ENCODE measurements around the gene OR8G5. TPM values are rescaled to one million over a fixed set of nuclear protein-coding genes. Genes with fewer than 3 reads are reported as not detected.

Gene OR8G5
- total RNA-seq, 1 donor from 2014 or later, result not detected

DNA sequence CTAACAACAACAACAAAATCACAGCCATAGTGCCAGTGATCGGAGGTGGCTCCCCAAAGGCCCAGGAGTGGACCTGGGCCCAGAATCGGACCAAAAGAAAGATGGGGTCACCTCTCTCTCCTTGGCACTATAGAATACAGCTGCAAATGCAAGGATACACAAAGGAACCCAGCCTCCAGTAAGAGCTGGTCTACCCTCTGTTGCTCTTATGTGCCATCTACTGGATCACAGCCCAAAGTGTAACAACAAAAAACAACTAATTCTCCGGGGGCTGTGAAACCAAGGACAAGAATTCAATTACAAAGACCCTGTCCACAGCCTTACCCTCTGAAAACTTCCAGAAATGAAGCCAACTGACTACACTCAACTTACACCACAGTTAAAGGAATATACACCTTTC, 21.6 kb downstream of the OR8G5 start:
- intact Hi-C loops (cut with DNase I), result no loop called here
- no peak for DNase-seq (ENCODE audit: low spot score)
- no peak for ATAC-seq

DNA sequence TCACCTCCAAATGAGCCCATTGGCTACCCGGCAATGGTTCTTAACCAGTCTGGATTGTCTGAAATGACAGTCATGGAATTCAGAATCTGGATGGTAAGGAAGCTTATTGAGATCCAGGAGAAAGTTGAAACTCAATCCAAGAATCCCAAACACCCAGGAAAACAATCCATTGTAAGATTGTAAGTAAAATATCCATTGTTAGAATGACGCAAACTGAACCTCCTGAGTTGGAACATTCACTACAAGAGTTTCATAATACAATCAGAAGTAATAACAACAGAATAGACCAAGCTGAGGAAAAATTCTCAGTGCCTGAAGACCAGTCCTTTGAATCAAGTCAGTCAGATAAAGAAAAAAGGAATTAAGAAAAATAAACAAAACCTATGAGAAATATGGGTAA, 22.1 kb downstream of the OR8G5 start:
- no peak for ATAC-seq

DNA sequence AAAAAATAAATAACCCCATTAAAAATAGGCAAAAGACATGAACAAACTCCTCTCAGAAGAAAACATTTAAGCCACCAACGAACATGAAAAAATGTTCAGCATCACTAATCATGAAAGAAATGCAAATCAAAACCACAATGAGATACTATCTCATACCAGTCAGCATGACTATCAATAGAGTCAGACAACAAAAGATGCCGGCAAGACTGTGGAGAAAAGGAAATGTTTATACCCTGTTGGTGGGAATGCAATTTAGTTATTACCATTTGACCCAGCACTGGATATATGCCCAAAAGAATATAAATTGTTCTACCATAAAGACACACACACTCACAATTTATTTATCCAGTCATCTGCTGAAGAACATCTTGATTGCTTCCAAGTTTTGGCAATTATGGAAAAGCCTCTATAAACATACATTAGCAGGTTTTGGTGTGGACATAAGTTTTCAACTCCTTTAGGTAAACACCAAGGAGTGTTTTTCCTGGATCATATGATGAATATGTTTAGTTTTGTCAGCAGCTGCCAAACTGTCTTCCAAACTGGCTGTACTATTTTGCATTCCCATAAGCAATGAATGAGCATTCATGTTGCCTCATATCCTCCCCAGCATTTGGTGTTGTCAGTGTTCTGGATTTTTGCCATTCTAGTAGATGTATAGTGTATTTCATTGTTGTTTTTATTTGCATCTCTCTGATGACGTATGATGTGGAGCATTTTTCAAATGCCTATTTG, 29.6 kb downstream of the OR8G5 start:
- ATAC-seq (no peak), DNase-seq (ENCODE audit: low spot score) (no peak)
- intact Hi-C loops (cut with DNase I), result no loop called here

More for the DNA sequence above, 22.1 kb downstream of the OR8G5 start:
- intact Hi-C loops (cut with DNase I), result no loop called here
- DNase-seq (ENCODE audit: low spot score), result no peak

DNA sequence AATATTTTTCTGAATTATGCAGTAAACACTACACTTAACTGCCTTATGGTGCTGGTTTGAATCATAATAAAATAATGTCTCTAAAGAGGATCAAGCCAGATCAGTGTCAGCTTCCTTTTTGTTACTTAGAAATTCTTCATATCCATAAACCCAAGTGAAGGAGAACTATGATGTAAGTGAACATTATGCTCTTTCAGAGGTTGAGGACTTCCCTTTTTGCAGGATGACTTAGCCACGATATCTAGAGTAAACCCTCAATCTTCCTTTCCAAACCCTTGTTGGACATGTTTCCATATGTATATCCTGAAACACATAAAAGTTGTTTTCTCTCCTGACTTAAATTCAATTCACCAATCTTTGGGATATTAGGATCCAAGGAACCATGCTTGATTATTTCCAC, 38.5 kb downstream of the OR8G5 start:
- intact Hi-C loops (cut with DNase I), result no loop called here
- DNase-seq (ENCODE audit: low spot score) (no peak), ATAC-seq (no peak)

DNA sequence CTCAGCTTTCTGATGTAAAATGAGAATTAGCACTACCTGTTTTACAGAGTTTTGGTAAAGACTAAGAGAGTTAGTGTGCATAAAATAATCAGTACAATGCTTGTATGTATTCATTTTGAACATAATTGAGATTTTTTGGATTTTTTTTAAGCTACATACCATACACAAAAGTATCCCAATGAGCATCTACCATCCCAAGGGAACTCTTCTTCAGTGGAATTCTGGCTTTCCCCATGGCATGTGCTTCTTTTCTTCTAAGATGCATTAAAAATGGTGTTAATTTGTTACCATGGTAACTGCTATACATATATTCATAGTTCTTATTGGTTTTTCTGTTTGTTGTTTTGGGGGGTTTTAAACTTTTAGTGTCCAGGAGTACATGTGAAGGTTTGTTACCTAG, 39.8 kb downstream of the OR8G5 start:
- no peak for DNase-seq (ENCODE audit: low spot score)
- intact Hi-C loops (cut with DNase I), result no loop called here
- ATAC-seq, result no peak

DNA sequence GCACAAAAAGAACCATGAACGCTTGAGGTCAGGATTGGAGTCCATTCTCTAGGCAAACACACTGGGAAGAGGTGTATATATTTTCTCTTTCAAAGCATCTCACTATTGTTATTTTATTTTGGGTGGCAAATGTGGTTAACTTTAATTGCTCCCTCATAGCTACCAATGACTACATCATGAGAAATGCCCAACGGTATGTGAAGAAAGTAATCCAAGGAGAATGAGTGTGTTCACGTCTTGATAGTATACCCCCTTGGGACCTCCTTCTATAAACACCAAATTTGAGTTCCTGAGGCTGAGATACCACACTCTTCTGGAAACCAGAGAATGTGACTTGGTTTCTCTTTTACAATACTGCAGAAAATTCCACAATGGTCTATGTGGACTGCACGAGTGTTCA, 41.7 kb downstream of the OR8G5 start:
- ATAC-seq, result no peak
- intact Hi-C loops (cut with DNase I), result no loop called here
- DNase-seq (ENCODE audit: low spot score), result no peak

DNA sequence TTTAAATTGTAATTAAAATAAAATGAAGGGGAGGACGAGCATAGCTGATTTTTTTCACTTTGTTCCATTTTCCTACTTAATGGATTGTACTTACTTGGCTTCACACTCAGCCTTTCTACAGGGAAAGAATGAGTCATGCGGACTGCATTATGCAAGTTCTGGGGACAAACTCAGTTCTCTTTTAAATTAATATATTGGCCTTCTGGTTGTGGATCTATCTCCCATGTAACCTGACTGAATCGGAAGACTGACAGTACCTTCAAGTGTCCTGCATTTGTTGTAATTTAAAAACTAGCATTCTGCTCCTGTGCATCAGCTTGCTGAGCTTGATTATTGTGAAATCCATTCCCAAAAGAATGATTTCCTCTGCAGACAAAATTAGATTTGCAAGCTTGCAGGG, 45.4 kb downstream of the OR8G5 start:
- intact Hi-C loops (cut with DNase I), result no loop called here
- ATAC-seq (peak; percentile 59), DNase-seq (ENCODE audit: low spot score) (no peak)

DNA sequence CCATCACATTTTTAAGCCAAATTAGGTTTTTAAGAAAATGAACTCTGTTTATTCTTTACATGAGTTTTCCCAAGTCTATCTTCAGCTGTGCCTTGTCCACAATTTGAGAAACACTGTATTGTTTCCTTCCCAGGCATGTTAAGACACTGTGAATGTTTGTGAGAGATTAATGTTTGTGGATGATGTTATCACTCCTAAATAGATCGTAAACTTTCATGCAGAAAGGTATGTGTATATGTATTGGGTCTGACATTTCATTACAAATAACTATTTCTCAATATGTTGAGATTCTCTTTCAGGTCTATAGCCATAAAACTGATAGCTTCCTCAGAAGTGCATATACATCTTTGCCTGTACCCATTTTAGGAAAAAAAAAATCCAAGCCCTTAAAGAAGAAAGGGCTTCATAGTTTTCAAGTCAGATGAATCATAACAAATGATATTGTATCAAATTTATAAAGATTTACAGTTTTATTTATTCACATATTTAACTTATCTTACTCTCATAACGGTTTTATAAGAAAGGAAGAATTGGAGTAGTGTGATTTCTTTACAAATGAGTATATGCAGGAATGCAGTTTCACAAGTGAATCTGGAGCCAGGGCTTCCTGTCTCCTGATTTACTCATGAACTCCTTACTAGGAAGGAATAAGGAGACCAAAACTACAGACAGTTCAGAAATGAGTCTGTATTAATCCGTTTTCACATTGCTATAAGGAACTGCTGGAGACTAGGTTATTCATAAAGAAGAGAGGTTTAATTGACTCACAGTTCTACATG, 46.4 kb downstream of the OR8G5 start:
- DNase-seq (ENCODE audit: low spot score) (no peak), ATAC-seq (no peak)
- intact Hi-C loops (cut with DNase I), result no loop called here

DNA sequence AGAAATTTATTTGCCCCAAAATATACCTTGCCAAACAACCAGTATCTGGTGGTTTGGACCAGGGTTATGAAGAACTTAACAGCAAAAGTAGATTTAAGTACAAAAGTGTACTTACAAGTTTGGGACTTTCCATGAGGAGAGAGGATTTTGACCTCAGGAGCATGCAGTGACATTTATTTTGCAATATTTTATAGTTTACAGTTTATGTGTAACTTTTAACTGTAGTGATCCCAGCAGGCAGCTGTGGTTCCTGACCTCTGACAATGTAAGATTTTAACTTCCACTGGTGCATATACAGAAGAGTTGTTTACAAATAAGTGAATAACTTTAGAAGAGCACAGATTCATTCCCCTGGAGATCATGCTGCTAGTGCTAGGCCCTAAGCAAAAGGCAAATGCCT, 50.9 kb downstream of the OR8G5 start:
- ATAC-seq (no peak), DNase-seq (ENCODE audit: low spot score) (no peak)
- intact Hi-C loops (cut with DNase I), result no loop called here

DNA sequence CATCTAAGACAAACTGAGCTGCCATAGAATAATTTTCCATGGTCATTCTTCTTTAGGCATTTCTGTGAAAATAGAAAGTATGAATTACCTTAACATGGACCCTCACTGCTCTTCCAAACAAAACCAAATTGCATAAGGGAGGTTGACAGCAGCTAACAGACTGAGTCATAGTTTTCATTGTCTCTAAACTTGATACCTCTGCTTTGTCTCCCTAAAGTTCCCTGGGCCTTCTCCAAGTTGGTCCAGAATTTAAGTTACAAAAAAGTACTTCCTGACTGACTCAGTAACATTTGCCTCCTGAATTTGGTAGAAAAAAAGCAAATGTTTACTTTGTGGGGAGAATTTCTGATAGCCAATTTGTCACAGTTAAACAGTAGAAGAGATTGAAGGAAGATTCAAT, 54.5 kb downstream of the OR8G5 start:
- intact Hi-C loops (cut with DNase I), result no loop called here
- DNase-seq (ENCODE audit: low spot score) (no peak), ATAC-seq (no peak)

DNA sequence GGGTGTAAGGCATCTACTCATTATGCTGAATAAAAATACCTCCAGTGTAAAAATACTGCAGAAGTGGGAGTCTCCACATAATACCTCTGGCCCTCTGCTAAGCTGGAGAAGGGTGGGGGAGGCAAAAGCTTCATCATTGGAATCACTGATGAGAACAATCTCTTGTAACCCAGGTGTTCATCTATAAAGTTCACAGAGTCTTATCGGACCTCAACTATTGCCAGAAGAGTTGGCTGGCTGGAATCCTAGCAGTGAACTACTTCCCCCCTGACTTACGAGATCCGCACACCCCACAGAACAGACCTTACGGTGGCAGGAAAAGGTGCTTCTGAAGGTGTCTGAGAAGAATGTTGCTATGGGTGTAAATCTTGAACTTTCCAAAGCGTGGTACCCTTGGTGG, 55.1 kb downstream of the OR8G5 start:
- DNase-seq (ENCODE audit: low spot score), result no peak
- intact Hi-C loops (cut with DNase I), result no loop called here
- no peak for ATAC-seq

DNA sequence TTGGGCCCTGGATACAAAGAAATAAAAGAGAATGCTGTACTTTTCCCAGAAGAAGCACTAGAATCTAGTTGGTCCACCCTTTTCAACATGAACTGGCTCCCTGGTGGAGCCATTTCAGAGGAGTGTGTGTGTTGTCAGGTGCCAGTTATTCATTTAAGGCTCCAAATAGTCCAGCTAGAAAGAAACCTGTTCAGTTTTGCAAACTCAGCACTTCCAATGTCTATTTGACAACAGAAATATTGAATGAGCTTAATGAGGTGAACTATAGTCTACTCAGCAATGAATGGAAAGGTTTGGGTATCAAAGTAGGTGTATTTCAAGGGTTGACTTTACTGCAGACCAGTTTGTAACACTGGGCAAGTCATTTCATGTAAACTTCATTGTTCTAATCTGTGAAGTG, 55.5 kb downstream of the OR8G5 start:
- ATAC-seq, result no peak
- DNase-seq (ENCODE audit: low spot score), result no peak
- intact Hi-C loops (cut with DNase I), result no loop called here

DNA sequence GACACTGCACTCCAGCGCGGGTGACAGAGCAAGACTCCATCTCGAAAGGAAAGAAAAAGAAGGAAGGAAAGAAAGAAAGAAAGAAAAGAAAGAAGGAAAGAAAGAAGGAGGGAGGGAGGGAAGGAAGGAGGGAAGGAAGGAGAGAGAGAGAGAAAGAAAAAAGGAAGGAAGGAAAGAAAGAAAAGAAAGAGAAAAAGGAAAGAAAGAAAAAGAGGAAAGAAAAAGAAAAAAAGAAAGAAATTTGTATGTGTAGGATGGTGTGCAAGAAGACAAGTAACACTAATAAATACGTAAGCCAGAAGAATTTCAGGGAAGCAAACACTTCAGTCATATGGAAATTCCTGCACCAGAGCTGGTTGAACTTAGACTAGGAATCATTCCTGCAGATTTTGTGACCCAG, 57.0 kb downstream of the OR8G5 start:
- intact Hi-C loops (cut with DNase I), result no loop called here
- no peak for ATAC-seq
- no peak for DNase-seq (ENCODE audit: low spot score)

DNA sequence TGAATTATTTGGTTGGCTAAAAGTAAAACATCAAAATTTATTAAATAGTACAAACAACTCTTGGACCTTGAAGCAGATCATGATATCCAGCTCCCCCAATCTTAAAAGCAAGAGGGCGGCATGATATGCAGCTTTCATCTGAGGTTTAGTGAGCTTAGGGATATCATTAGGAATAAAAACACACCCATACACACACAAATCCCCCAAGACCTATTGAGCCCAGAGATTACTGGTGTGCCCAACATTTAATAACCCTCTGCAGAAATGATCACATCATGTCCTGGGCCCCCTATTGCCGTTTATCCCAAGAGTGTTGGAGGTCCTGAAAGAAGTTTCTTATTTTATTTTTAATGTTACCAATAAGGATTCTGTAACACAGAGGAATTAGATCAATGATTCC, 57.7 kb downstream of the OR8G5 start, which contains the start of gene OR8D1:
TSS of gene OR8D1 (minus strand) at position 101 of the 400 bp plus-strand sequence. CDS start 3,183 bp downstream, outside the sequence.
- DNase-seq (ENCODE audit: low spot score), result no peak
- intact Hi-C loops (cut with DNase I), result no loop called here

DNA sequence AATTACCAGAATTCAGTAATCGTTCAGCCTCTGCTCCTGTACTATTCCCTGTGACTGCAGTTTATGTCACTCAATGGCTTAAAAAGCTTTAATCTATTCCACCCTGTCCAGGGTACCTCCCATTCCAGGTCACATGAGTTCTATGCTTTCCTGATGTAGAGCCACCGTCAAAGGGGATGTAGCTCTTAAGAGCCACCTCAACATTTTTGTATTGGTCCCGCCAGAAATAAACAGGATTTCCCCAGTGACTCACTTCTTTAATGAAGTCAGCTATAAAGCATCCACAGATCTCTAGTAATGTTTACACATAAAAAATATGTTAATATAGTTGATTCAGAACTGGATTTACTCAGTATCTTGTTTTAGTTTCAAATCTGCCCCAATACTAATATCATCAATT, 58.9 kb downstream of the OR8G5 start:
- DNase-seq (ENCODE audit: low spot score) (no peak), ATAC-seq (no peak)
- intact Hi-C loops (cut with DNase I), result no loop called here

More for the DNA sequence above, 57.7 kb downstream of the OR8G5 start, which contains the start of gene OR8D1:
- no peak for ATAC-seq

Other genes starting within 250 kb of the OR8G5 start
- not detected for gene OR10G4, start 243.4 kb upstream of the OR8G5 start, total RNA-seq
- gene OR10G9, start 233.4 kb upstream of the OR8G5 start, total RNA-seq, result not detected
- not detected for gene OR10G8, start 229.6 kb upstream of the OR8G5 start, total RNA-seq
- not detected for gene OR10G7, start 215.1 kb upstream of the OR8G5 start, total RNA-seq
- gene VWA5A, start 140.9 kb upstream of the OR8G5 start, total RNA-seq, result 27.6 TPM
- gene OR10D3, start 73.0 kb upstream of the OR8G5 start, total RNA-seq, result not detected
- not detected for gene OR8G1, start 15.3 kb upstream of the OR8G5 start, total RNA-seq
- gene OR8D1, start 57.6 kb downstream of the OR8G5 start, total RNA-seq, result not detected
- gene OR8D2, start 63.8 kb downstream of the OR8G5 start, total RNA-seq, result not detected
- not detected for gene OR8B2, start 128.1 kb downstream of the OR8G5 start, total RNA-seq
- gene OR8B3, start 142.6 kb downstream of the OR8G5 start, total RNA-seq, result not detected
- not detected for gene OR8B4, start 168.5 kb downstream of the OR8G5 start, total RNA-seq
- gene OR8B8, start 189.3 kb downstream of the OR8G5 start, total RNA-seq, result not detected

Measured in sciatic nerve (tissue), 2 donors.